GM18499 (cell line): ENCODE data around the gene PSMB2.
"Not testable (repeated sequence)": the region's sequence is repeated elsewhere in the genome, so short reads cannot be mapped to it uniquely, and the experiment has no call there.

Experiments used
- ATAC-seq: cut with Tn5 transposase; IDR thresholded peaks from one replicate; pipeline ENCODE4 v1.9.1; 2021; ENCODE audit warnings: moderate number of reproducible peaks; ENCODE audit not compliant: insufficient read depth, unreplicated experiment

The PSMB2 gene

DNA sequence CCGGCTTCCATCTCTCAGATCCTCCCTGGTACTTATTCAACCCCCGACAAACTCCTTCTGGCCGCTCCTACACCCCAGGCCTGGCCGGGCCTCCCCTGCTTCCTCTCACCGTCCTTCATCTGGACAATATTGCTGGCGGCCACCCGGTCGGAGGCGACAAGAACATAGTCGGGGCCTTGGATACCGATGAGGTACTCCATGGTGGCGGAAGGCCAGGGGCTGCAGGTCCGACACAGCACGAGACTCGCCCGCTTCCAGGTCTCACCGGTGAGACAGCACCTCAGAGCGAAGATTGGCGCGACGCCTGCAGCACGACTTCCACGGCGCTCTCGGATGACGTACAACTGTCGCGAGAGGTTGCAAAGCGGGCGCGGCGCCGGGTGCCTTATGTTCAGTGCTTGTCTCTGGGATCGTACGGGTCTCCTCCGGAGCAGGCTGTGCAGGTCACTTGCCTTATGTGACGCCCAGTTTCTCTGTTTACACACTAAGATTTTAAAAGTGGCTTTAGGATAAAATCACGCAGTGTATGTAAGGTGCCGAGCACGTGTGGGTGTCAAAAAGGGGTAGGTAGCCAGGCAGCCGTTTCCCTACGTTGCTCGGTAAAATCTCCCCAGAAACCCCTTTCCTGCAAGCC, at the start of gene PSMB2:
Gene PSMB2, minus strand, starts transcription at position 294 of the 634 bp plus-strand sequence. Its CDS starts 94 bp downstream, at position 200.
- peak; percentile 49 for ATAC-seq

DNA sequence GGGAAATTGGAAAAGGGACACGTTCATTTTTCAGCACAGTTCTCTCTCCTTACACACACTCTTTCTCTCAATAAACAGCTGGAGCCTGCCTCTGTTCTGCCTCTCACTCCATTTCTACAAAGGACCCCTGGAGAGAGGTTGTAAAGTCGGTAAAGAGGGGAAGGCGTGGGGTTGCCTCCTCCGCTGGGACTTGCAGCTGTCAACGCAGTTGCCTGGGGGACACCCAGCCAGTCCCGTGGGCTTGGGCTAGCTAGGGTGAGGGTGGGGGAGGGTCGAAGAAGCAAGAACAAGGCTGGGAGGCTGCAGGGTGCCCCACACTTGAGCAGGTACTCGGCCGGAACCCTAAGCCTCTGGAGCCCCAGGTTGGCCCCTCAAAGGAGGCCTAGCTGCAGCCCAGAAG, 49.8 kb upstream of the PSMB2 start:
- no peak for ATAC-seq

DNA sequence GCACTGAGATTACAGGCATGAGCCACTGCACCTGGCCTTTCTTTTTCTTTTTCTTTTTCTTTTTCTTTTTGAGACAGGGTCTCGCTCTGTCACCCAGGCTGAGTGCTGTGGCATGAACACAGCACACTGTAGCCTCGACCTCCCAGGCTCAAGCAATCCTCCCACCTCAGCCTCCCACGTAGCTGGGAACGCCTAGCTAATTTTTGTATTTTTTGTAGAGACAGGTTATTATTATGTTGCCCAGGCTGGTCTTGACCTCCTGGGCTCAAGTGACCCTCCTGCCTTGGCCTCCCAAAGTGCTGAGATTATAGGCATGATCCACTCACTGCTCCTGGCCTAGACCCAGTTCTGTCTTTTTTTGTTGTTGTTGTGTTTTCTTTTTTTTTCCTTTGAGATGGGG, 48.8 kb upstream of the PSMB2 start:
- ATAC-seq: not testable (repeated sequence)

DNA sequence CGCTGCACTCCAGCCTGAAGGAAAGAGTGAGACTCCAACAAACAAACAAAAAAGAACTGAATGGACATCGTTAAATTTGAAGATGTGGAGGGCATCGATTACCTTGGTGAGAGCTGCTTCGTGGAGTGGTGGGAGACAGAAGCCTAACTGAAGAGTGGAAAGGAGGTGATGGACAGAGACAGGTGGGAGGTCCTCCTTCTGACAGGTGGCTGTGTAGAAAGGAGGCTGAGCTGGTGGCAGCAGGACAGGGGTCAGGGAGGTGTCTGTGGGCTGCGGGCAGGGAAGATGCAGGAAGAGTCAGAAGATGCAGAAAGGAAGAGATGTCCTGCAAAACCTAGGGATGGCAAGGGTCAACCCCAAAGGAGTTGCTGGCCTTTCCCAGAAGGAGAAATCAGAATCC, 46.8 kb upstream of the PSMB2 start:
- no peak for ATAC-seq

DNA sequence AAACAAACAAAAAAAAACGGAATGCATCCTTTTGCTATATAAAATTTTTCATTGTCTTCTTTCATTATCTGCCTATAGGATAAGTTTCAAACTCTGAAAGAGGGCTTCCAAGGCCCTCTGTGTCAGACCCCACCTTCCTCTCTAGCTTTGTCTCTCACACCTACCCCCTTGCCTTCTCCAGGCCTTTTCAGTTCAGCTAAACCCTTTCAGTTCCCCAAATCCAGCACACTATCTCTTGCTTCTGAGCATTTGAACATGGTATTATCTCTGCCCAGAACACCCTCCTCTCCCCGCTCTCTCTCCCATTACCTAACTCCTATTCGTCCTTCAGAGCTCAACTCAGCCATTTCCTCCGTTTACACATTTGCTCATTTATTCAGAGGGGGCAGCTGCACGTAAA, 41.7 kb upstream of the PSMB2 start:
- ATAC-seq: no peak

DNA sequence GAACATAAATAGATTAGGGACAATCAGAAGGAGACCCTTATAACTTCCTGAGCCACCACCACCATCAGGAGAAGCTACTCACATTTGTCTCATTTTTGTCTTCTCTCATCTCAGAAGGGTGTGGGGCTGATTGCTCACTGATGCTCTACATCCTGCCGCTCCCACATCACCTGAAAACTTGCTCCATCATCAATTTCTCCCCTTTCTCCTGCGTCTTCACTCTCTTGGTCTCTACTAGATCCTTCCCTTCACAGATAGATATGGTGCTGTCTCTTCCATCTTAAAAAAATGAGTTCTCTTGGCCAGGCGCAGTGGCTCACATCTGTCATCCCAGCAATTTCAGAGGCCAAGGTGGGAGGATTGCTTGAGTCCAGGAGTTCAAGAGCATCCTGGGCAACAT, 38.9 kb upstream of the PSMB2 start:
- no peak for ATAC-seq

DNA sequence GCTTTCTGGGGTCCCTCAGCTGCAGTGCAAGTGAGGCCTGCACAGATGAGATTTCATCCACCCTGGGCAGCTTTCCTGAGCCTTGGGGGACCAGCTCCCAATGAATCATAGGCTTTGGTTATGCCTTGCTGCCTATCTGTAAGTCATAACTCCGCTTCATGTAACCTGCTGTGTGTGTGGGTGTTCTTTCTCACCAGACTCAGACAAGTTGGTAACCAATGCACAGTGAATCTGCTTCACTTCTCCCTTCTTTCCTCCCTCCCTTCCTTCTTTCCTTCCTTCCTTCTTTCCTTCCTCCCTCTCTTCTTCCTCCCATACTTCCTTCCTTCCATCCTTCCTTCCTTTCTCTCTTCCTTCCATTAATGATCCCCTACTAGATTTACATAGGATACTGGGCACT, 34.4 kb upstream of the PSMB2 start:
- no peak for ATAC-seq

DNA sequence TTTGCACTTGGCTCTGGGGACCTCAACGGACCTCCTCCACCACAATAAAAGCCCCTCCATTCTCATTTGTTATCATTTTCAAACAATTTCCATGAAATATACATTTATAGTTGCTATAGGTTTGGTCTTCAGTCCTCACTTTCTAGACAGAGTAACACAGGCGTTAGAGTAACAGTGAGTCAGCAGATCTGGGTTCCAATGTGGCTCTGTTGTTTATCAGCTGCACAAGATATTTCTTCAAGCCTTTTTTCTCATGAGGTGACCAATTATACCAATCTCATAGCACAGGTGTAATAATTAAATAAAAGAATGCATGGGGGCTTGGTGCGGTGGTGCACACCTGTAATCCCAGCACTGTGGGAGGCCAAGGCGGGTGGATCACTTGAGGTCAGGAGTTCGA, 32.8 kb upstream of the PSMB2 start:
- ATAC-seq: no peak

DNA sequence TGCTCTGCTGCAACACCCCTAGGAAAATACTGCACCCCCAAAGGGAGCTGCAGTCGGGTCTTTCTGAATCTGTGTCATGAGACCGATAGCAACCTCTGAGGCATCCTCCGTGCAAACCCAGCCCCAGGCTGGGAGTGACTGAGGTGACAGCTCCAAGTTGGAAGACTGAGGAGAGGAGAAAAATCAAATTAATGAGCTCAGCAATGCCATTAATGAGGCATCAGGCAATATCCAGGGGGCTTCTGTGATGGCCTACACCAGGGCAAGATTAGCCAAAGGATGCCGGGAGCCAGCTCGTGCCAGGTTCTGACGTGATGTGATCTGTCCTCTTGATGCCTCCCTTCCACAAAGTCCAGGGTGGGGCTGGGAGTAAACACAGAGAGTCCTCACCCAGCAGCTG, 30.8 kb upstream of the PSMB2 start:
- no peak for ATAC-seq

DNA sequence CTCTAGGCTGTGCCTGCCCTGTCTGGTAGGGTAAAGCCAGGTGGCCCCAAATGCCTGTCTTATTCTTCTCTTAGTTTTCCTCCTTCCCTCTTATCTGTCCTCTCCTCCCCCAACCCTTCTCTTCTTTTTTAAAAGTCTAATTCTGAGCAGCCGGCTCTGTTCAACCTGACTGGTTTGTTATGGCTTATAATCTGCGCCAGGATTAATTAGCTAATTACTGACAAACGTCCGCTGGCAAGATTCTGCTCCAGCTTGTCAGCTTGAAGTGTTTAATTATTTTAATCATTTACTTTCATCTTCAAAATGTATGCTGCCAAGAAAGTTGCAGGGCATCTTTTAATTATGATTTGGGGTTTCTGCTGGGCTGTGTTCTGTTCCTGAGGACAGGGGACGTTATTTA, 27.2 kb upstream of the PSMB2 start:
- no peak for ATAC-seq

DNA sequence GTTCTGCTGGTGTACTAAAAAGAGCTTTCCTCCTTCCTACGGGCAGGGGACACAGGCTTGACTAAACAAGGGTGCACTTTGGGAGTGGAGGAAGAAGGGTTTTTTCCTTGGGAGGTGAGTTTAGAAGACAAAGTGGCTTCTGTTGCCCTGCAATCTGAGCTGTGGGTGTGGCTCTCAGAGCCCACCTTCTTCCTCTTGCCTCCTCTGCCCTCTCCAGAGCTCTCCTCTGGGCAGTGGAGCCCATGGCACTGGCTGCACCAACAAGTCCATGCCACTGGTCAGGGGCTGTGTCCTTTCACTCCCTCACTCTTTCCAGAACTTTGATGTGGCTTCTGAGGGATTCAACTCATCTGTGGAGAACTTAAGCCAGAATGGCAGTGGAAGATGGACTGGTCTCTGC, 25.6 kb upstream of the PSMB2 start:
- ATAC-seq: no peak

DNA sequence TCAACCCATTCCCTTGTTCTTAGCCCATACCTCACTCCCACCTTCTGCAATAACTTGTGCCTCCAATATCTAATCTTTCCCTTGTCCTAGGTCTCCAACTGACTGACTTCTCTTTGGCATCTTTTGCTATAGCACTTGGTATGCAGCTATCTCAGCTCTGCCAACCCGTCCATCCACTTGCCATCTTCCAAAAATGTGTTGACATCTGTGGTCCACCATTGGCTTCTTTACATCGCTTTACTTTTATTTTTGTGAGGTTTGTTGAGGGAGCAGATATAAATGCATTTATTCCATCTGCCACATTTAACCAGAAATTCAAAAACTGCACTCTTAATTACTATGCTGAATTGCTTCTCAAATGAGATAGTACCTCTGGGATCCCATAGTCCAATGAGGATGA, 24.9 kb upstream of the PSMB2 start:
- ATAC-seq: no peak

DNA sequence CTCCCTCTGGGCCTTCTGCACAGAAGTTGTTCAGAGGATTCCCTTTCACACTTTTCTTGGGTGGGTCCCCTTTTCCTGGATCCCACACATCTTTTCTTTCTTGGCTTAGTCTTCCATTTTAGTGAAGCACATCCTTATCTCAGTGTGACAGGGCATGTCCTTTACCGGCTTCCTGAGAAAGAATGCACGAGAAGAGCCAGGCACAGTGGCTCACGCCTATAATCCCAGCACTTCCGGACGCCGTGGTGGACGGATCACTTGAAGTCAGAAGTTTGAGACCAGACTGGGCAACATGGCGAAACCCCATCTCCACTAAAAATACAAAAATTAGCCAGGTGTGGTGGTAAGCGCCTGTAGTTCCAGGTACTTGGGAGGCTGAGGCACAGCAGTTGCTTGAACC, 22.1 kb upstream of the PSMB2 start:
- no peak for ATAC-seq

DNA sequence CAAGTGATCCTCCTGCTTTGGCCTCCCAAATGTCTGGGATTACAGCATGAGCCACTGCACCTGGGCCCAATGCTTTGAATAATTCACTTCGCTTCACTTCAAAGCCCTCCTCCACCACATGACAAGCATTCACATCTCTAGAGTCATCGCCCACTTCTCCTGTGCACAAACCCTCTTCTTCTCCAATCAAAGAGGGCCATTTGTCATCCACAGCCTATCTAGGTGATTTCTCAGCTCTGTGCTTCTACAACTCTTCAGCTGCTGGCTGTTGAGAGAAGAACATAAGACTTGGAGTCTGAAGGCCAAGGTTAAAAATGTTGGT, 20.1 kb upstream of the PSMB2 start:
- ATAC-seq: no peak

DNA sequence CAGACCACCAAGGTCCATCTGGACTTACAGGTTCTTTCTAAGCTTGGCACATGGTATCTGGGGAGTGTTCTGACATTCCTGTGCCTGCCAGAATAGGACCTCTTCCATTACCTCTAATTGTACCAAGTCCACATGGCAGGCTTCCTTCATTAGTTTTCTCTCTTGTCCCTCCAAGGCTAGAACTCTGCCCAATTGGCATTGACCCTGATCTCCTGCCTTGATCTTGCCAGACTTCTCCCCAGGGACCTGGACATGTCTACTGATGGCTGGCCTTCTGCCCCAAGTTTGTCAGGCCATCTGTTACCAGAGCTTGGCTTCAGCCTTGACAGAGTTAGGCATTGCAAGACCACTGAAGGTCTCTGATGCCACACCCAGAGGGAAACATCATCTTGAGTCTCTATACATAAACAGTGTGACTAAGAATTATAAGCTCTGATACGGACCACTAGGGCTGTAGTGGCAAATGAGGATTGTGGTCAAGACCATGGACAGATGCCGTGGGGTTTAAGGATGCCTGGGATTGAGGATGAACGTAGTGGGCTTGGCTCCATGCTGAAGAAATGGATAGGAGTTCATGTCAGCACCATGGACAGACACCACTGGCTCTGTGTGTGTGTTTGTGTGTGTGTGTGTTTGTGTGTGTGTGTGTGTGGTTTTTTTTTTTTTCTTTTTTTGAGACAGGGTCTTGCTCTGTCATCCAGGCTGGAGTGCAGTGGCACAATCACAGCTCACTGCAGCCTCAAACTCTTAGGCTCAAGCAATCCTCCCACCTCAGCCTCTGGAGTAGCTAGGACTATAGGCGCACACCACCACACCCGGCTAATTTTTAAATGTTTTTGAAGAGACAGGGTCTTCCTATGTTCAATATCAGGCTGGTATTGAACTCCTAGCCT, 19.5 kb upstream of the PSMB2 start:
- no peak for ATAC-seq

DNA sequence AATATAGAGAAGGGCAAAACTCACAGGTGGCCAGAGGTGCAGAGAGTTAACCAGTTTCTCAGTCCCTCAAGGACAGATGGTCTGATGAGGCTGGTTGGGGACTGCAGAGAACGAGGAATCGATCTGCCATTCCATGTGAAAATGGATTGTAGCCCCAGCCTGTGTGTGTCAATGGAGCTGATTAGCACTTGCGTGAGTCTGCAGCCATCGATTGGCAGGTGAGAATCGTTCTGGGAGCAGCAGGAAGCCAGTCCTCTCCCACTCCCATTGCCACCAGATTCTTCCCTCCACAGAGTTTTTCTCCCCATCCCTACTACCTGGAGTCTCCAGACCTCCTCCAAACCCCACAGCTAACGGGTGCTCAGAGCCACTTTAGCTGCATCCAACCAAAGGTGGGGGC, 18.3 kb upstream of the PSMB2 start:
- ATAC-seq: no peak

DNA sequence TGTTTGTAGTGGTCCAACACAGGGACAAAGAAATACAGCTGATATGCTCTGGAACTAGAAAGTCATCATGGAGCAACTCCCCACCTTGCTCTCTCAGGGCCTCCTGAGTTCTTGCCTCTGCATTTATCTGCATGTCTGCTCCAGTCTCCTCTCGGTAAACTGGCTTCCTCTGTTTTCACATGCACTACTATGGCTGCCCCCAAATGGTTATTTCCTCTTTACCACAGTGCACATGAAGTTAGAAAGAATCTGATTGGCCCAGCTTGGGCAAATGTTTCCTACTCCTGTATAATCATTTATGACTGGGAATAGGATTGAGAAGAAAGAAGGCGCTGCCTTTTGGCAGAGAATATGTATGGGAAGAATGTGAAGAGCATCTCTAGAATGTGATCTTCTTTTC, 16.5 kb upstream of the PSMB2 start:
- ATAC-seq: no peak

DNA sequence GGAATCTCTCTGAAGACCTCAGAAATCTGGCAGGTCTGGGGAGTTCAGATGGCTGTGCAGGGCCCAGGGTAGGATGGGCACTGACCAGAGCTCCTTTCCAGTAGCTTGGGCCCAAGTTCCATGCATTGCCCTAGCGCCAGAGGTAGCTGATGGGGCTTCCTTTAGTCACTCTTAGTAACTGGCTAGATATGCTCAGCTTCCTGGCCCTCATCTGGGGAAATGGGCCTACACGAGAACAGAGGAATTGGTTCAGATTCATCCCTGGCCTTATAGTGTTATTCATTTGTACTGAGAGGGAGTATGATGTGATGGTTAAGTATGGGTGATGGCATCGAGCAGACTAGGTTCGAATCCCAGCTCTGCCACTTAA, 15.5 kb upstream of the PSMB2 start:
- no peak for ATAC-seq

DNA sequence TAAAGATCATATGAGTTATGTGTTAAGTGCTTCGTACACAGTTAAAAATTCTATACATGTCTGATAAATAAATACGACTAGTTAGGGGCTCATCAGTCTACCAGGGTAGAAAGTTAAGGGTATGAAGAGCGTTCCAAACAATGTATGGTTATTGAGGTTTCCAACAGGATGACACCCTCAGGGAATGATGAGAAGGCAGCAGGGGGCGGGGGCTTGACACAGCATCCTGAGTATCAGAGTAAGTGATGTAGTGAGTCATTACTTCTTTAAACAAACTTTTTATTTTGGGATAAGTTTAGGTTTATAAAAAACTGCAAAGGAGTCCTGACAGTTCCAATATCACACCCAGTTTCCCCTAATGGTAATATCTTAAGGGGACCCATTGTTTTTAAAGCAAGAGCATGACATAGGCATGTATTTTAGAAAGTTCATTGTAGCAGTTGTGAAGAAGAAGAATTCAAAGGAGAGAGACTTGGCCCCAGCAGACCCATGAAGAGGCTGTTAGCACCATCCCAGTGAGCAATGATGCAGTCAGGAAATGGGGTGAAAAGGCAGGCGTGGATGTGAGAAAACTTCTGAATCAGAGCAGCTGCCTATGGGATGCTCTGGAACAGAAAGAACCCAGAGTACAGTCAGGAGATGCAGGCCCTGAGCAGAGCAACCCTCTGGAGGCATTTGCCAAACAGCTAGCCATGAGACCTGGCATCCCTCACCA, 15.0 kb upstream of the PSMB2 start:
- ATAC-seq: no peak

DNA sequence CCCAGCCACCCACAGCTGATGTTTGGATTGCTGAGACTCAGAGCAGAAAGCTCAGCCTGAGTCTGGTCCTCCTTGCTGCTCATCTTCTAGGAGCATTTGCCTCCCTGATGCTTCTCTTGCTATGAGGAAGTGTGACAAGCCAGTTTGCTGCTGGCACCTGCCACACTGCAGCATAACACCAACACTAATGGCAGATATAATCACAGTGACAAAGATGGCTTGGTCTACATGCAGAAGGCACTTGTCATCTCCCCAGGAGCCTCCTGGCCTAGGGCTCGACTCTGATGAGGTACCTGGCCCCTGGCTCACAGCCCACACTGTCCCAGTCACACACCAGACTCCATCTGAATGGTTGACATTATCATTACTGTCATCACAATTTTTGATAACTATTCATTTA, 13.9 kb upstream of the PSMB2 start:
- ATAC-seq: no peak

DNA sequence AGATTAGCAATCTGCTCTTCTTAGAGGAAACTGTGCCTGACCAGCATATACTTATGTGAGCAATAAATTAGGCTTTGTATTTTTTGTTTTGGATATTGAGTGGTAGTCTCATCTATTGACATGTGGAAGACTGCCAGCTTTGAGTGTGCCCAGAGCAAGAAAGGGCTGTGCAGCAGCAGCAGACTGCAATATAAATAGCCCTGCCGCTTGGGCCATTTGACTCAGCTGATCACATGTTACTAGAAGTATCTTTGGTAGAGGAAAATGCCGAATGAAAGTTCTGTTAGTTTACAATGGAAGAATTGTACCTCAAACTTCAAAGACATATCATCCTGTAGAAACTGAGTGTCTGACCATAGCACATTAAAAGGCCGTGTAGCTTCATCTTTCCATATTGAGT, 9.1 kb upstream of the PSMB2 start:
- no peak for ATAC-seq

DNA sequence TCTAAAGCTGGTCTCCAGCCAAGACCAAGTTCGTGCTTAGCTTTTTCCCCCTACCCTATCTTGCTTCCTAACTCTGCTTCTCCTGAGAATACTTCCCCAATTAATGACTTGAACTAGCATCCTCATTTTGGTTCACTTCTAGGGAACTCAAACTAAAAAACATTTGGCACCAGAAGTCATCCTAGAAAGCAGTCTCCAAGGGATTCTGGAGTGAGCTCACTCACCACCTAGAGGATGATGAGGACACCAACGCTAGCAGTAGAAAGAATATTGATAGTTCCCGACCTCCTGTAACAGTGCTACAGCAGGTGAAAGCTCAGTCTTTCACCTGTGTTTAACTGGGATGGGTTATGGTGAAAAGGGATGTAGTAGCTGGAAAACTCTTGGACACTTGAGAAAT, 4.7 kb upstream of the PSMB2 start:
- no peak for ATAC-seq
